Activated CD4-positive, alpha-beta memory T cell treated with anti-CD3 and anti-CD28 coated beads, Interleukin-2, amount 10 ng/mL, durations not matched to agents 7 days and 5 days (primary cell): ENCODE data around the gene ERC2. TPM values are rescaled to one million over a fixed set of nuclear protein-coding genes. Genes with fewer than 3 reads are reported as not detected.

Experiments used
- CTCF ChIA-PET: fragments of 350-600 bp; sonication (Branson Sonifier 250); formaldehyde crosslinking; loops from one replicate; lab custom pipeline; 2021; ENCODE audit warnings: antibody characterized with exemption, inconsistent platforms; lab: Charles Lee
- POLR2A ChIA-PET: fragments of 350-600 bp; sonication (Branson Sonifier 250); formaldehyde crosslinking; loops from one replicate; lab custom pipeline; 2021; ENCODE audit warnings: antibody characterized with exemption; lab: Charles Lee
- DNase-seq: peaks from one replicate; pipeline ENCODE4 v3.0.0-alpha.2; 2020
- H3K27ac Mint-ChIP-seq: one replicate; pipeline ENCODE4 v1.8.0; 2021; ENCODE audit warnings: mild to moderate bottlenecking, mixed read lengths
- H3K27me3 Mint-ChIP-seq: one replicate; pipeline ENCODE4 v1.8.0; 2021; ENCODE audit warnings: mixed read lengths
- H3K36me3 Mint-ChIP-seq: one replicate; pipeline ENCODE4 v1.8.0; 2021; ENCODE audit warnings: low read depth, mixed read lengths
- H3K4me1 Mint-ChIP-seq: one replicate; pipeline ENCODE4 v1.8.0; 2021; ENCODE audit warnings: mixed read lengths
- H3K4me3 Mint-ChIP-seq: one replicate; pipeline ENCODE4 v1.8.0; 2021; ENCODE audit warnings: mild to moderate bottlenecking, mixed read lengths
- H3K9me3 Mint-ChIP-seq: one replicate; pipeline ENCODE4 v1.8.0; 2021; ENCODE audit warnings: mixed read lengths
- total RNA-seq, 2 experiments: library from RNA; stranded (reverse); gene quantifications; one replicate each; pipeline ENCODE4 v1.2.3, GENCODE V29; 2021

ERC2 gene
- total RNA-seq, 2 experiments from 2014 or later, result not detected

GRCh38 chr3:55795746-55796145 is 672.5 kb downstream of the ERC2 start:
- no peaks in the 10 kb centered on the region for H3K27me3 Mint-ChIP-seq
- H3K4me3 Mint-ChIP-seq, result no peak overlapping the region

GRCh38 chr3:55795296-55795695 is 673.0 kb downstream of the ERC2 start:
- H3K36me3 Mint-ChIP-seq, result no peaks in the 10 kb centered on the region
- no peak overlapping the region for H3K27ac Mint-ChIP-seq
- no peaks in the 10 kb centered on the region for H3K9me3 Mint-ChIP-seq
- no peak for DNase-seq
- H3K4me3 Mint-ChIP-seq, result no peak overlapping the region
- ChIA-PET CTCF (no interaction called here), POLR2A (no interaction called here)
- no peaks in the 10 kb centered on the region for H3K4me1 Mint-ChIP-seq
- no peaks in the 10 kb centered on the region for H3K27me3 Mint-ChIP-seq

More at GRCh38 chr3:55795746-55796145, 672.5 kb downstream of the ERC2 start:
- ChIA-PET CTCF (no interaction called here), POLR2A (no interaction called here)
- Mint-ChIP-seq H3K27ac (no peak overlapping the region), H3K4me1 (no peaks in the 10 kb centered on the region), H3K36me3 (no peaks in the 10 kb centered on the region), H3K9me3 (no peaks in the 10 kb centered on the region)
- no peak for DNase-seq

GRCh38 chr3:55792742-55793141 is 675.5 kb downstream of the ERC2 start:
- DNase-seq, result no peak
- Mint-ChIP-seq H3K36me3 (no peaks in the 10 kb centered on the region), H3K27me3 (no peaks in the 10 kb centered on the region), H3K4me3 (no peak overlapping the region), H3K4me1 (no peaks in the 10 kb centered on the region), H3K27ac (no peak overlapping the region), H3K9me3 (no peaks in the 10 kb centered on the region)
- CTCF ChIA-PET, result no interaction called here
- POLR2A ChIA-PET, result no interaction called here

- Mint-ChIP-seq H3K9me3 (no peaks in the 10 kb centered on the region), H3K4me1 (no peaks in the 10 kb centered on the region), H3K36me3 (no peaks in the 10 kb centered on the region), H3K4me3 (no peak overlapping the region), H3K27me3 (no peaks in the 10 kb centered on the region), H3K27ac (no peak overlapping the region)
- ChIA-PET CTCF (no interaction called here), POLR2A (no interaction called here)
- no peak for DNase-seq
Observed at GRCh38 chr3:55792009-55792408, 676.3 kb downstream of the ERC2 start.

- Mint-ChIP-seq H3K4me3 (no peak overlapping the region), H3K27me3 (no peaks in the 10 kb centered on the region), H3K36me3 (no peaks in the 10 kb centered on the region), H3K27ac (no peak overlapping the region), H3K4me1 (no peaks in the 10 kb centered on the region), H3K9me3 (no peaks in the 10 kb centered on the region)
- ChIA-PET POLR2A (no interaction called here), CTCF (no interaction called here)
- DNase-seq, result no peak
Observed at GRCh38 chr3:55790596-55791350, 677.5 kb downstream of the ERC2 start.

- no peak for DNase-seq
- H3K9me3 Mint-ChIP-seq, result no peaks in the 10 kb centered on the region
- no peaks in the 10 kb centered on the region for H3K36me3 Mint-ChIP-seq
- ChIA-PET POLR2A (no interaction called here), CTCF (interaction anchor here (0.6 kb wide), 1 partner anchor 463 kb away, joined by 3 read pairs; no protein-coding TSS in a partner anchor)
- H3K4me1 Mint-ChIP-seq, result no peaks in the 10 kb centered on the region
- no peak overlapping the region for H3K27ac Mint-ChIP-seq
- H3K27me3 Mint-ChIP-seq, result no peaks in the 10 kb centered on the region
- no peak overlapping the region for H3K4me3 Mint-ChIP-seq
Observed at GRCh38 chr3:55789516-55789915, 678.8 kb downstream of the ERC2 start.

- ChIA-PET CTCF (no interaction called here), POLR2A (no interaction called here)
- H3K27ac Mint-ChIP-seq, result no peak overlapping the region
- H3K4me3 Mint-ChIP-seq, result no peak overlapping the region
- H3K27me3 Mint-ChIP-seq, result no peaks in the 10 kb centered on the region
- H3K9me3 Mint-ChIP-seq, result no peaks in the 10 kb centered on the region
- H3K36me3 Mint-ChIP-seq, result no peaks in the 10 kb centered on the region
- no peak for DNase-seq
- H3K4me1 Mint-ChIP-seq, result no peaks in the 10 kb centered on the region
Observed at GRCh38 chr3:55782807-55783206, 685.5 kb downstream of the ERC2 start.

GRCh38 chr3:55782351-55782750 is 685.9 kb downstream of the ERC2 start:
- Mint-ChIP-seq H3K27ac (no peak overlapping the region), H3K4me1 (no peaks in the 10 kb centered on the region), H3K4me3 (no peak overlapping the region), H3K36me3 (no peaks in the 10 kb centered on the region), H3K27me3 (no peaks in the 10 kb centered on the region), H3K9me3 (no peaks in the 10 kb centered on the region)
- POLR2A ChIA-PET, result no interaction called here
- CTCF ChIA-PET, result no interaction called here
- DNase-seq, result no peak

GRCh38 chr3:55780913-55781312 is 687.4 kb downstream of the ERC2 start:
- Mint-ChIP-seq H3K36me3 (no peaks in the 10 kb centered on the region), H3K4me3 (no peak overlapping the region), H3K9me3 (peaks cover 2% of the 10 kb centered on the region), H3K27ac (no peak overlapping the region), H3K4me1 (no peaks in the 10 kb centered on the region), H3K27me3 (no peaks in the 10 kb centered on the region)
- POLR2A ChIA-PET, result no interaction called here
- CTCF ChIA-PET, result no interaction called here
- no peak for DNase-seq

- no peaks in the 10 kb centered on the region for H3K4me1 Mint-ChIP-seq
- peaks cover 2% of the 10 kb centered on the region for H3K9me3 Mint-ChIP-seq
- no peak overlapping the region for H3K27ac Mint-ChIP-seq
- H3K27me3 Mint-ChIP-seq, result no peaks in the 10 kb centered on the region
- ChIA-PET CTCF (no interaction called here), POLR2A (no interaction called here)
- no peaks in the 10 kb centered on the region for H3K36me3 Mint-ChIP-seq
- DNase-seq, result no peak
- H3K4me3 Mint-ChIP-seq, result no peak overlapping the region
Observed at GRCh38 chr3:55779543-55779942, 688.7 kb downstream of the ERC2 start.

GRCh38 chr3:55775366-55776154 is 692.7 kb downstream of the ERC2 start:
- POLR2A ChIA-PET, result no interaction called here
- H3K27ac Mint-ChIP-seq, result no peak overlapping the region
- H3K4me3 Mint-ChIP-seq, result no peak overlapping the region
- peaks cover 2% of the 10 kb centered on the region for H3K9me3 Mint-ChIP-seq
- H3K27me3 Mint-ChIP-seq, result no peaks in the 10 kb centered on the region
- no peak for DNase-seq
- CTCF ChIA-PET, result no interaction called here
- no peaks in the 10 kb centered on the region for H3K4me1 Mint-ChIP-seq
- H3K36me3 Mint-ChIP-seq, result no peaks in the 10 kb centered on the region

- POLR2A ChIA-PET, result no interaction called here
Observed at GRCh38 chr3:55774856-55775255, 693.4 kb downstream of the ERC2 start.

GRCh38 chr3:55771503-55771902 is 696.8 kb downstream of the ERC2 start:
- POLR2A ChIA-PET, result no interaction called here
- no peak for DNase-seq

More at GRCh38 chr3:55774856-55775255, 693.4 kb downstream of the ERC2 start:
- Mint-ChIP-seq H3K4me1 (no peaks in the 10 kb centered on the region), H3K4me3 (no peak overlapping the region), H3K9me3 (peaks cover 2% of the 10 kb centered on the region), H3K27me3 (no peaks in the 10 kb centered on the region), H3K36me3 (no peaks in the 10 kb centered on the region), H3K27ac (no peak overlapping the region)
- no peak for DNase-seq
- CTCF ChIA-PET, result no interaction called here

More at GRCh38 chr3:55771503-55771902, 696.8 kb downstream of the ERC2 start:
- H3K4me3 Mint-ChIP-seq, result no peak overlapping the region
- H3K27ac Mint-ChIP-seq, result no peak overlapping the region
- H3K27me3 Mint-ChIP-seq, result no peaks in the 10 kb centered on the region
- CTCF ChIA-PET, result no interaction called here
- H3K4me1 Mint-ChIP-seq, result no peaks in the 10 kb centered on the region
- peaks cover 2% of the 10 kb centered on the region for H3K9me3 Mint-ChIP-seq
- no peaks in the 10 kb centered on the region for H3K36me3 Mint-ChIP-seq
